T-helper 9 cell (primary cell): ENCODE measurements around the gene TASOR2.

Source experiments
- DNase-seq: peaks from one replicate; pipeline ENCODE4 v3.0.0-alpha.2; 2020

TASOR2 gene

GRCh38 chr10:5656737-5657579 lies 27.7 kb upstream of the TASOR2 start:
- no peak for DNase-seq

- no peak for DNase-seq
These were observed 25.6 kb upstream of the TASOR2 start for GRCh38 chr10:5658871-5659618.

GRCh38 chr10:5659702-5660528 lies 24.7 kb upstream of the TASOR2 start:
- DNase-seq: no peak

DNA sequence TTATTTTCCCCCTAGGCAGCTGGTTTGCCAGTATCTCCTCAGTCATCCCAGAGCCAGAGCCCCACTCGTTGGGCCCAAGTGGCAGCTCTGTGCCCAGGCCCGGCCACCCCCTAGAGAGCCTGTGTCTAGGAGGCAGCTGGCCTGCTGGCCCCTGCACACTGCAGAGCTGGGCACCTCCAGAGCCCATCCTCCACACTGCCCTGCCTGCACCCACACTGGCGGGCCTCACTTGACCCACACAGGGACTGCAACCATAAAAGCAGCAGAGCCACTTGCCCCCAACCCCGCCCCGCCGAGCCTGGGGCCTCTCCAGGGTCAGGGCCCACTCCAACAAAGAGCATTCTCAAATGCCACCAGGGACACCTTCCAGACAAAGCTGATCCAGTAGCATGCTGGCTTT lies 23.6 kb upstream of the TASOR2 start:
- no peak for DNase-seq

DNA sequence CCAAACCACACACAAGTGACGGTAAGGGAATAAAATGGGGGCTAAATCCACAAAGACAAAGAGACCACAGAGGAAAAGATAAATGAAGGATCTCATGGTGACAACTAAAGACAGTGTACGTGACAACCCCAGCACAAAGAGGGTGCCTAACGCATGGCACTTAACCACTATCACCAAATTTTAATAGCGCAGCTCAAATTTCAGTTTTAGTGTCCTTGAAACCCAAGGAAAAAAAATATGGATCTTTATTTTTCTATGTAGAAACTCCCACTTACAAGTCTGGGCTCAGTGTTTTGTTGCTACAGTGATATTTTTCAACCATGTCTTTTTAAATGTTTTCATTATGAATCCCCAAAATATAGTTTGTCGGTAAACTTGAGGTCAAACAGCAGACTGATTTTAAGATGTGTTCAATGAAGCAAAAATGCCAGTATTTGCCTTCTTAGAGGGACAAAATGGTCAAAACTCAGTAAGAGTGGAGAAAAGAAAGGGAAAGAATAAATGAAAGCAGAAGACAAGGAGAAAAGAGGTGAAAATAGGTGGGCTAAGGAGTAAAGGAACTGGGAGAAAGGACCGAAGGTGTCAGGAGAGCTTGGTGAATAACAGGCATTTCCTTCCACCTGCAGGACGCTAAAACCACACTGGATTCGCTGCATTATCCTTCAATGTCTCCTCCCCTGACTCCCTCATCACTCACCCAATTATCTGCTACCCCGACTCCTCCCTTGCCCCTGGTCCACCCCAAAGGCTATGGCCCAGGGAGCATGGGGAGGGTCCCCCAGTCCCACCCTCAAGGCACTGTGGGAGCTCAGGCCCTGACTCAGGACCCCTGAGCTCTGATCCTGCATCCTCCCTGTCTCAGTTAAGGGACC lies 21.7 kb upstream of the TASOR2 start:
- no peak for DNase-seq

DNA sequence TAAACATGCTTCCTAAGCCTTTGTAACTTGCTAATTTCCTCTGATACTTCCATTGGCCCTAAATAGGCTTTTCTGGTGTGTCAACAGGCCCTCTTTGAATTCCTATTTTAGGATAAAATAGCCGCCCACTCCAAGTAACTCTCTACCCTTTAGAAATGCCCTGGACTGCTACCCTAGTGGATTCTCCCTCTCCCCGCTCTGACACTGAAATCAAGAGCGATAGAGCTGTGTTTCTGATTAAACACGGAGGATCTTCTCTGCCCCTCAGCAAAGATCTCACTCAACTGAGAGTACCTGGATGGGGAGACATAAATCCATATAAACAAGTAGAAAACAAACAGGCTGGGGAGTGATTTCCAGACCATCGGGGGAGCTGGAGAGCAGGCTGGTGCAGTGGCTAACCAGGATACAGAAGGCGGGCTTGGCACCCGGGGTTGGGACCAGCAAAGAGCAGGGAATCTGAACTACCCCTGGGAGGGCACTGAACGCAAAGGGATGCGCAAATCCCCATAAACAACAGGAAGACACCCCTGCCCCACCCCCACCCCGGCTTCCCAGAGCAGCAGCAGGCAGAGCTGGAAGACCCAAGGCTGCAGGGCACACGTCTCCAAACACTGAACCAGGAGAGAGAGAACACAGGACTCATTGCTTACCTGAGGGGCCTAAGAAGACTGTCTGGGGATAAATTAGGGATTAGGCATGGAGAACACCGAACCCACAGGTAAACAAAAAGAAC lies 20.8 kb upstream of the TASOR2 start:
- no peak for DNase-seq

GRCh38 chr10:5665373-5666007 lies 19.1 kb upstream of the TASOR2 start:
- DNase-seq: no peak

DNA sequence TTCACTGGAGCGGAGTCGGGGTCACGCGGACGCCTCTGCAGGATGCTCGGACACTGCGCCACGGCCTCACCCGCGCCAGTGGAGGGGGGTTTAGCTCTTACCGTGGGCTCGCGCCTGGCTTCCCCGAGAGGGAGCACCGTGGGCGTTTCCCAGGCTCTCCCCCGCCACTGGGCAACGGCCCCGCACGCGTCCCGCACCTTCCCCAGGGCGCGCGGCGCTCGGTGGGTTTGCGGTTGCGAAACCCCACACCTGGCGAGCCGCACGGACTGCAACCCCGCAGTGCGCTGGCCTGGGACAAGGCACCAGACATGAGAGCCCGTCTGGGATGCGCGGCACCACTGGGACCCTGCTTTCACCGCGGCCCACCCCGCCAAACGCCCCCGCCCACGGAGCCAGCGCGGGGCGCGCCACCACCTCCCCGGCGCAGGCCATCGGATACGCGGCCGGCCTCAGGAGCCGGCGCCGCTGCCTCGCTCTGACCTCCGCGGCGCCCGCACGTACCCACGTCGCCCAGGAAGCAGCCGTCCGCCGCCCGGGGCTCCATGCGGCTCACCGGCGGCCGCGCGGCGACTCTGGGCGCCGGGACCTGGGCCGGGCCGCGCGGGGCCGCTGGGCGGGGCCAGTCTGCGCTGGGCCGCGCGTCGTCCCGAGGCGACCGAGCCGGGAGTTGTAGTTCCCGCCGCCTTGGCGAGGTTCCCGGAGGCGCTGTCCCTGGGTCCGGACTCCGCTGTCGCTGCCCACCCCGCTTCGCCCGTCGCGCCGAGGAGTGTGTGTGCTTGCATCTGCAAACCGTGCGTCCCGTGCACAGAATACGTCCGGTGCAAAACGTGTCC lies 18.4 kb upstream of the TASOR2 start, which contains the start of gene ASB13:
ASB13 (minus strand) TSS at position 588 of the 833 bp plus-strand sequence; CDS start at position 544, 44 bp downstream.
- DNase-seq: peak; percentile 25

DNA sequence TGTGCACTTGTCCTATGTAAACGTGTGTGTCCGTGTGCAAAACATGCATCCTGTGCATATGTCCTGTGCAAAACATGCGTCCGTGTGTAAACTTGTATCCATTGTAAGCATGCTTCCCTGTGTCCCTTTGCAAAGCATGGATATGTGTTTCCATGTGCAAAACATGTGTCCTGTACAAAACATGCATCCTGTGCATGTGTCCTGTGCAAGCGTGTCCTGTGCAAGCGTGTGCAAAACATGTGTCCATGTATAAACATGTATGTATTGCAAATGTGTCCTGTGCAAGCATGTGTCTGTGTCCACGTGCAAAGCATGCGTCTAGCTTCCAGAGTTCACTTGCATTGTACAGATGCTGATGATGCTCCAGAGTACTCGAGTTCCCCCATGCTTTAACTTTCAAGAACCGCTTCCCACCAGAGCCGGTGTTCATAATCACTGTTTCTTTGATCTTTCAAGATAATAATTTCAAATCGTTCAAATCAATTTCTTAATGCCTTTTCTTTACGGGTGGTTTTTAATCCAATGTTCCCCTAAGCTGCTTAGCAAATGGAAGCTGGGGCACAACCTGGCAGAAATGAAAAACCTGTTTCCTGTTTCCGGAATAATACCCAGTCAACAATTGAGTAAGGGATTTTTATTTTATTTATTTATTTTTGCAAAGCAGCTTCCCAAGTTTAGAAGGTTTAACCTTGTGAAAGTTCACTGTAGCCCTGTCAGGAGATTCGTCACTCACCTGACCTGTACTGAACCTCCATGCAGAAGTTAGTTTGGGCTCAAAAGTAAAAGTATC lies 17.6 kb upstream of the TASOR2 start:
- no peak for DNase-seq

GRCh38 chr10:5668429-5668828 lies 16.2 kb upstream of the TASOR2 start:
- no peak for DNase-seq

DNA sequence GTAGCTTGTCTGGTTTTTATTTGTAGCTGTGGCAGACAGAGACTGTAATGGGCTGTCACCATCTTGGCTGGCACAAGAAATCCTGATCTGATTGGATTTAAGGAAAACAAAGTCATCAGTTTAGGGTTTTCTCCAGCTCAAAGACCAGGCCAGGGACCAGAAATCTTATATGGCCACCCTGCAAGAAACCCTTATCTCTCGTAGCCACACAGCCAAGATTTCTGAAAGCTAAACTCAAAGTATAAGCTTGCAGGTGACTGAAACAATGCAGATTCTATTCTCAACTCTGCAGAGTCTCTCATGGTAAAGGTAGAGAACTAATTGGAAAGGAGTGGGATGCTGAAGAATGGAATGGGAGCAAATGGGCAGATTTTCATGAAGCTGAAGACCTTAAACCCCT lies 15.0 kb upstream of the TASOR2 start:
- DNase-seq: no peak

- no peak for DNase-seq
These were observed 13.8 kb upstream of the TASOR2 start for GRCh38 chr10:5670662-5671375.

GRCh38 chr10:5678397-5679036 lies 6.1 kb upstream of the TASOR2 start:
- no peak for DNase-seq

DNA sequence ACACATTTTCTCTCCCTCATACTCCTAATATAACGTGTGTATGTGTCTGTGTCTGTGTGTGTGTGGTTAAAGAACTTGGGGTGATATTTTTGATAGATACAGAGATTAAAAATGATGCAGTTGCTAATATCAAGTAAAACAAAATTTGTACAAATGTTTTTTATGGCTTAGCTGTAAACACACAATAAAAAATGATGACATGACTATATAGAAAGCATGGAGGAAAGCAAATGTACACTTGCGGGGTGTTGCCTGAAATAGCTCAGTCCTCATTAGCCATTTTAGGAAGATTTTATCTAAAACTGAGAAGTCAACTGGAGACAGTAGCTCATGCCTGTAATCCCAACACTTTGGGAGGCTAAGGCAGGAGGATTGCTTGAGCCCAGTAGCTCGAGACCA lies 5.6 kb upstream of the TASOR2 start:
- DNase-seq: no peak

- no peak for DNase-seq
These were observed 5.0 kb upstream of the TASOR2 start for GRCh38 chr10:5679606-5680005.

DNA sequence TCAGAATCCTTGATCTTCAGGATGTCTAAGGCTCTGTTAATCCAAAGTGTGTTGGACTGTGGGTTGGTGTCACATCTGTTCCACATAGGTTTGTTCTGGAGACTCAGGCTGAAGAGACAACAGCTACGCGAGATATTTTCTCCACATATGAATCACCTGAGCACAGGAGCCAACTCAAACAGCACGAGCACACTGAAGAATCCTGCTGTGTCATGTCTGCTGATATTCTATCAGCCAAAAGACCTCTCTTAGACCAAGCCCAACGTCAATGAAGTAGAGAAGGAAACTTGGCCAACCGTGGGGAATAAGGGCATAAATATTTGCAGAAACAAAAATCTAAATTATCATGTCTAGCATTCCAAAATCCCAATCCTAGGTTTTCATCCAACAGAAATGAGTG lies 2.7 kb upstream of the TASOR2 start:
- DNase-seq: no peak

- no peak for DNase-seq
These were observed 1.6 kb upstream of the TASOR2 start for GRCh38 chr10:5683065-5683464.
